GM18517 (cell line): Measurements from ENCODE around the gene GON4L.
"Not testable (repeated sequence)": the region's sequence is repeated elsewhere in the genome, so short reads cannot be mapped to it uniquely, and the experiment has no call there.

ENCODE experiments used
- ATAC-seq: cut with Tn5 transposase; IDR thresholded peaks from one replicate; pipeline ENCODE4 v1.9.1; 2021; ENCODE audit warnings: mild to moderate bottlenecking, moderate library complexity; ENCODE audit not compliant: unreplicated experiment

Gene GON4L

GRCh38 chr1:155827450-155827849 lies 29.6 kb downstream of the GON4L start:
- no peak for ATAC-seq

GRCh38 chr1:155816351-155816750 lies 40.7 kb downstream of the GON4L start:
- ATAC-seq: no peak

- ATAC-seq: no peak
These were observed 43.3 kb downstream of the GON4L start for GRCh38 chr1:155813672-155814071.

GRCh38 chr1:155812878-155813277 lies 44.1 kb downstream of the GON4L start:
- no peak for ATAC-seq

- no peak for ATAC-seq
These were observed 47.9 kb downstream of the GON4L start for GRCh38 chr1:155809088-155809487.

GRCh38 chr1:155801149-155801548 lies 55.9 kb downstream of the GON4L start:
- no peak for ATAC-seq

GRCh38 chr1:155795618-155796017 lies 61.4 kb downstream of the GON4L start:
- ATAC-seq: not testable (repeated sequence)

GRCh38 chr1:155794605-155795245 lies 62.3 kb downstream of the GON4L start:
- no peak for ATAC-seq

GRCh38 chr1:155793213-155793612 lies 63.8 kb downstream of the GON4L start:
- ATAC-seq: no peak

GRCh38 chr1:155777582-155777981 lies 79.4 kb downstream of the GON4L start:
- ATAC-seq: no peak

GRCh38 chr1:155776414-155776813 lies 80.6 kb downstream of the GON4L start:
- ATAC-seq: no peak

GRCh38 chr1:155773221-155773620 lies 83.8 kb downstream of the GON4L start:
- ATAC-seq: no peak

- no peak for ATAC-seq
These were observed 87.8 kb downstream of the GON4L start for GRCh38 chr1:155769257-155769656.

GRCh38 chr1:155767399-155767989 lies 89.5 kb downstream of the GON4L start:
- not testable (repeated sequence) for ATAC-seq

- ATAC-seq: not testable (repeated sequence)
These were observed 93.0 kb downstream of the GON4L start for GRCh38 chr1:155763989-155764388.

GRCh38 chr1:155763090-155763815 lies 93.8 kb downstream of the GON4L start:
- ATAC-seq: not testable (repeated sequence)

- ATAC-seq: no peak
These were observed 95.1 kb downstream of the GON4L start for GRCh38 chr1:155761736-155762405.

- no peak for ATAC-seq
These were observed 96.1 kb downstream of the GON4L start for GRCh38 chr1:155760751-155761475.

GRCh38 chr1:155759966-155760630 lies 96.9 kb downstream of the GON4L start:
- ATAC-seq: no peak

- ATAC-seq: not testable (repeated sequence)
These were observed 98.0 kb downstream of the GON4L start for GRCh38 chr1:155759017-155759416.
